ENCODE data around the gene INS. TPM values are rescaled to one million over a fixed set of nuclear protein-coding genes. Genes with fewer than 3 reads are reported as not detected.
"Not testable (repeated sequence)": the region's sequence is repeated elsewhere in the genome, so short reads cannot be mapped to it uniquely, and the experiment has no call there.

INS gene
- total RNA-seq, 1 experiment from 2014 or later, result not detected

- DNase-seq (ENCODE audit: low spot score), result no peak
Measured at GRCh38 chr11:2198621-2199365, 37.8 kb upstream of the INS start.

GRCh38 chr11:2197771-2198520 lies 36.9 kb upstream of the INS start:
- DNase-seq (ENCODE audit: low spot score), result no peak

- peak; percentile 90 for DNase-seq (ENCODE audit: low spot score)
Measured at GRCh38 chr11:2196970-2197770, 36.2 kb upstream of the INS start.

- DNase-seq (ENCODE audit: low spot score), result no peak
Measured at GRCh38 chr11:2195756-2196088, 34.7 kb upstream of the INS start.

GRCh38 chr11:2194877-2195755 lies 34.1 kb upstream of the INS start:
- DNase-seq (ENCODE audit: low spot score), result peak; percentile 54

GRCh38 chr11:2193888-2194595 lies 33.0 kb upstream of the INS start:
- DNase-seq (ENCODE audit: low spot score), result not testable (repeated sequence)

- DNase-seq (ENCODE audit: low spot score), result peak; percentile 73
Measured at GRCh38 chr11:2193099-2193887, 32.3 kb upstream of the INS start.

GRCh38 chr11:2192435-2192834 lies 31.4 kb upstream of the INS start:
- DNase-seq (ENCODE audit: low spot score), result no peak

GRCh38 chr11:2191883-2192282 lies 30.9 kb upstream of the INS start:
- DNase-seq (ENCODE audit: low spot score), result no peak

GRCh38 chr11:2190657-2191471 lies 29.9 kb upstream of the INS start:
- DNase-seq (ENCODE audit: low spot score), result no peak

- DNase-seq (ENCODE audit: low spot score), result no peak
Measured at GRCh38 chr11:2189938-2190656, 29.1 kb upstream of the INS start.

GRCh38 chr11:2188745-2189144 lies 27.7 kb upstream of the INS start:
- no peak for DNase-seq (ENCODE audit: low spot score)

GRCh38 chr11:2187280-2187707 lies 26.3 kb upstream of the INS start:
- DNase-seq (ENCODE audit: low spot score), result no peak

- DNase-seq (ENCODE audit: low spot score), result peak; percentile 77
Measured at GRCh38 chr11:2186669-2187279, 25.8 kb upstream of the INS start.

GRCh38 chr11:2185324-2186085 lies 24.5 kb upstream of the INS start:
- no peak for DNase-seq (ENCODE audit: low spot score)

GRCh38 chr11:2182692-2183474 lies 21.9 kb upstream of the INS start:
- DNase-seq (ENCODE audit: low spot score), result no peak
